Ishikawa (cell line): Measurements from ENCODE around the gene SNX13.

Experiments
- CEBPB ChIP-seq: IDR thresholded peaks from 2 replicates; pipeline ENCODE4 v1.6.1; 2012
- EGR1 ChIP-seq: IDR thresholded peaks from 2 replicates; pipeline ENCODE4 v1.6.1; 2012
- EP300 ChIP-seq: IDR thresholded peaks from 2 replicates; pipeline ENCODE4 v1.6.1; 2012; ENCODE audit warnings: borderline replicate concordance
- NFIC ChIP-seq: IDR thresholded peaks from 2 replicates; pipeline ENCODE4 v1.6.1; 2012
- RAD21 ChIP-seq: IDR thresholded peaks from 2 replicates; pipeline ENCODE4 v1.6.1; 2012; ENCODE audit warnings: low read depth
- TAF1 ChIP-seq: IDR thresholded peaks from 2 replicates; pipeline ENCODE4 v1.6.1; 2012; ENCODE audit warnings: low read depth, mild to moderate bottlenecking
- YY1 ChIP-seq: IDR thresholded peaks from 2 replicates; pipeline ENCODE4 v1.6.1; 2012; ENCODE audit warnings: low read depth
- ZBTB7A ChIP-seq: IDR thresholded peaks from 2 replicates; pipeline ENCODE4 v1.6.1; 2012; ENCODE audit warnings: low read depth
- TF ChIP-seq, protein P1 (sequence below): IDR thresholded peaks from 2 replicates; pipeline ENCODE4 v1.6.1; 2012
- TF ChIP-seq, protein P2 (sequence below): IDR thresholded peaks from 2 replicates; pipeline ENCODE4 v1.6.1; 2012; ENCODE audit warnings: low read depth, mild to moderate bottlenecking
- TF ChIP-seq, protein P3 (sequence below): IDR thresholded peaks from 2 replicates; pipeline ENCODE4 v1.6.1; 2012

DNA sequence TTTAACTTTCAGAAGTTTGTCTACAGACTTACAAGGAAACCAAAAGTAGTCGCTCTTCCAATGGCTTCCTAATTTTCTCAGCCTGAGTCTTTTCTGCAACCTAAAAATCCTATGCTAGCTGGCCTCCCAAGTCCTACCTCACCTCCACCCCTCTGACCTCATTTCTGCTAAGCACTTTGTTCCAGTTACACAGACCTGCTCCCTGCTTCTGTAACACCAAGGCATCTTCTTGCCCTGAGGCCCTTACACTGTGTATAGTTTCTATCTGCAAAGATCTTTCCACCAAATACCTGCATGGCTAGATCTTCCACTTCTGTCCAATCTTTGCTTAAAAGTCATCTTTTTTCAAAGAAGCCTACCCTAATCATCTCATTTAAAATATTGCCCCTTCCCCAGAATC lies 1.9 kb upstream of the SNX13 start:
- no peak for TF ChIP-seq NFIC
- TF ChIP-seq ZBTB7A: no peak
- TF ChIP-seq CEBPB: no peak
- TF ChIP-seq EGR1: no peak
- TF ChIP-seq, protein P1, sequence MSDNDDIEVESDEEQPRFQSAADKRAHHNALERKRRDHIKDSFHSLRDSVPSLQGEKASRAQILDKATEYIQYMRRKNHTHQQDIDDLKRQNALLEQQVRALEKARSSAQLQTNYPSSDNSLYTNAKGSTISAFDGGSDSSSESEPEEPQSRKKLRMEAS: no peak
- TF ChIP-seq YY1: no peak
- TF ChIP-seq, protein P2, sequence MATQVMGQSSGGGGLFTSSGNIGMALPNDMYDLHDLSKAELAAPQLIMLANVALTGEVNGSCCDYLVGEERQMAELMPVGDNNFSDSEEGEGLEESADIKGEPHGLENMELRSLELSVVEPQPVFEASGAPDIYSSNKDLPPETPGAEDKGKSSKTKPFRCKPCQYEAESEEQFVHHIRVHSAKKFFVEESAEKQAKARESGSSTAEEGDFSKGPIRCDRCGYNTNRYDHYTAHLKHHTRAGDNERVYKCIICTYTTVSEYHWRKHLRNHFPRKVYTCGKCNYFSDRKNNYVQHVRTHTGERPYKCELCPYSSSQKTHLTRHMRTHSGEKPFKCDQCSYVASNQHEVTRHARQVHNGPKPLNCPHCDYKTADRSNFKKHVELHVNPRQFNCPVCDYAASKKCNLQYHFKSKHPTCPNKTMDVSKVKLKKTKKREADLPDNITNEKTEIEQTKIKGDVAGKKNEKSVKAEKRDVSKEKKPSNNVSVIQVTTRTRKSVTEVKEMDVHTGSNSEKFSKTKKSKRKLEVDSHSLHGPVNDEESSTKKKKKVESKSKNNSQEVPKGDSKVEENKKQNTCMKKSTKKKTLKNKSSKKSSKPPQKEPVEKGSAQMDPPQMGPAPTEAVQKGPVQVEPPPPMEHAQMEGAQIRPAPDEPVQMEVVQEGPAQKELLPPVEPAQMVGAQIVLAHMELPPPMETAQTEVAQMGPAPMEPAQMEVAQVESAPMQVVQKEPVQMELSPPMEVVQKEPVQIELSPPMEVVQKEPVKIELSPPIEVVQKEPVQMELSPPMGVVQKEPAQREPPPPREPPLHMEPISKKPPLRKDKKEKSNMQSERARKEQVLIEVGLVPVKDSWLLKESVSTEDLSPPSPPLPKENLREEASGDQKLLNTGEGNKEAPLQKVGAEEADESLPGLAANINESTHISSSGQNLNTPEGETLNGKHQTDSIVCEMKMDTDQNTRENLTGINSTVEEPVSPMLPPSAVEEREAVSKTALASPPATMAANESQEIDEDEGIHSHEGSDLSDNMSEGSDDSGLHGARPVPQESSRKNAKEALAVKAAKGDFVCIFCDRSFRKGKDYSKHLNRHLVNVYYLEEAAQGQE: no peak
- no peak for TF ChIP-seq RAD21
- no peak for TF ChIP-seq TAF1
- no peak for TF ChIP-seq EP300
- TF ChIP-seq, protein P3, sequence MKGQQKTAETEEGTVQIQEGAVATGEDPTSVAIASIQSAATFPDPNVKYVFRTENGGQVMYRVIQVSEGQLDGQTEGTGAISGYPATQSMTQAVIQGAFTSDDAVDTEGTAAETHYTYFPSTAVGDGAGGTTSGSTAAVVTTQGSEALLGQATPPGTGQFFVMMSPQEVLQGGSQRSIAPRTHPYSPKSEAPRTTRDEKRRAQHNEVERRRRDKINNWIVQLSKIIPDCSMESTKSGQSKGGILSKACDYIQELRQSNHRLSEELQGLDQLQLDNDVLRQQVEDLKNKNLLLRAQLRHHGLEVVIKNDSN: no peak
